Hematopoietic multipotent progenitor cell treated with erythropoietin and hydrocortisone succinate and interleukin-3 and kit ligand, for 8 days (in vitro differentiated cells): ENCODE data around the gene NFKB2.
A peak's percentile ranks its signal among the peaks of the same experiment; 100 is the strongest.

Experiments used
- DNase-seq: peaks from one replicate; pipeline ENCODE4 v3.0.0-alpha.2; 2015

Gene NFKB2

DNA sequence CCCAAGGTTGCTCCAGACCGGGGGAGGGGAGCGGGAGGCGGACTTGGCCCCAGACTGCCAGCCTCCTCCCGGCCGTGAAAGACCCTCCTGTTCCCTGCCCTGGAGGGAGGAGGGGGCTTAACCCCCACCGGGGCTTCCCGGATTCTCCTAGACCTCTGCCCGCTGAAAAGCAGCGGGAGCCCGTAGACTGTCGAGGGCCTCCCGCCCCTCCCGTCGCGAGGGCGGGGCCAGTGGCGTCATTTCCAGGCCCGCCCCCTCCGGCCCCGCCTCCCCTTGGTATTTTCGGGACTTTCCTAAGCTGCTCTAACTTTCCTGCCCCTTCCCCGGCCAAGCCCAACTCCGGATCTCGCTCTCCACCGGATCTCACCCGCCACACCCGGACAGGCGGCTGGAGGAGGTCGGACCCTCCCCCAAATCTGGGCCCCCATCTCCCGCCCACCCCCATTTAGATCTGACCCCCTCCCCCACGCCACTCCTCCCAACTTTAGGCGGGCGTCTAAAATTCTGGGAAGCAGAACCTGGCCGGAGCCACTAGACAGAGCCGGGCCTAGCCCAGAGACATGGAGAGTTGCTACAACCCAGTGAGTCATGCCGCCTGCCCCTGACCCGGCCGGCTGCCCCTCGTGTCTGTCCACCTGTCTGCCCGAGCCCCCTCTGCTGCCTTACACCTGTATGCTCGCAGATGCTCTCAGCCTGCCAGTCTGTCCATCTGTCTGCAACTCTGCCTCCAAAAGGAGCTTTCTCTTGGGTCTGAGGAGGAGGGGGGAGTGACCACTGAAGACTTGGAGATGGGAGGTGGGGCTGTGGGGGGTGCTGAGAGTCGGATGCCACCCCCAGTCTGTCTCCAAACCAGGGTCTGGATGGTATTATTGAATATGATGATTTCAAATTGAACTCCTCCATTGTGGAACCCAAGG is at the start of gene NFKB2:
Gene NFKB2 (plus strand): TSS at position 306 of the 917 bp plus-strand sequence. CDS start 255 bp downstream, at position 561.
- DNase-seq: peak; percentile 77

DNA sequence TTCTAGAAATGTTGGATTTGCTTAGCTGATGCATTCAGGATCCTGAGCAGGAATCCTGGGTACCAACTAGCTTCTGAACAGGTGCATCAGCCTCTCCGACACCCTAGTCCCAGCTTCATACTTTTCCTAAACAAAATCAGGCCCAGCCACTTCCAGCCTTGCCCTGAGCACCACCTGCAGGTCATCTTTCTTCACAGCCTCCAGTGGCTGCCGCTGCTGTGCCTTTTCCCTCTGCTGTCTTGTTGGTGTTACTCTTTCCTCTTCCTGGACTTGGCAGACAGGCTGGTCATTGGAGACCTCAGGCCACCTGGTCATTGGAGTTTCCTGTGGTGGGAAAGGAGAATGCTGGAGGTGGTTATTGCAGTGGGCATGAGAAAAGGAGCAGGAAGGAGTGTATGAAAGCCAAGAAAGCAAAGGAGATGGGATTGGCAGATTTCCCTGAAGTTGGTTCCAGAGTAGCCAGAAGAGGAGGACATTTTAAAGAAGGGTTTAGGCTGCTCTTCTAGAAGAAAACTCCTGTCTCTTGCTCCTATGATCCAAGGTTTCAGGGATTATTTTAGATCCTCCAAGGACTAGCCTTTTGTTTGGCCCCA is 48.2 kb upstream of the NFKB2 start:
- DNase-seq: peak; percentile 23

DNA sequence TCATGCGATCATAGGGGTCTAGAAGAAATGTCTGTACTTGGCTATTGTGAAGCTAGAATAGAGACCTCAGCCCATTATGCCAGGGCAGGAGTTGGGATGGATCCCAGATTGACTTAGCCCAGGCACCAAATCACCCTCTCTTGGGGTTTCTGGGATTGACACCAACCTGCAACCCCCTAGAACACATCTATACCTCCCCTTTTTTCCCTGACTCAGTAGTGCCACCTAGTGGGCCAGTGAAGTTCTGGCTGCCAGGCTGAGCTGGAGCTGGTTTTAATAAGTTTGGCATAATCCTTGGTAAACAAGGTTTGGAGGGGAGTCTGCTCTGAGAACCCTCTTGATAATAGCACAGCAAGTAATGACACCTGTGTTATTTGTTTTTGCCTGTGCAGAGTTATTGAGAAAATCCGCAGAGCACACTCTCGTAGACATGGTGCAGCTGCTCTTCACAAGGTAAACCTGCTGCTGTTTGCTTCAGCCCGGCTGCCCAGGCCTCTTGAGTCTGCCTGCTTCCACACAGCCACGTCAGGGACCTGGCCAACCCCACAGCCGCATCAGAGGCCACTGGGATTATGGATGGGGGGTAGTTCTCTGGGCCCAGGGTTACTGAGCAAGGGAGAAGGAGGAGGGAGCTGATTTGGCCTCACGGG is 43.3 kb upstream of the NFKB2 start:
- DNase-seq: peak; percentile 78

DNA sequence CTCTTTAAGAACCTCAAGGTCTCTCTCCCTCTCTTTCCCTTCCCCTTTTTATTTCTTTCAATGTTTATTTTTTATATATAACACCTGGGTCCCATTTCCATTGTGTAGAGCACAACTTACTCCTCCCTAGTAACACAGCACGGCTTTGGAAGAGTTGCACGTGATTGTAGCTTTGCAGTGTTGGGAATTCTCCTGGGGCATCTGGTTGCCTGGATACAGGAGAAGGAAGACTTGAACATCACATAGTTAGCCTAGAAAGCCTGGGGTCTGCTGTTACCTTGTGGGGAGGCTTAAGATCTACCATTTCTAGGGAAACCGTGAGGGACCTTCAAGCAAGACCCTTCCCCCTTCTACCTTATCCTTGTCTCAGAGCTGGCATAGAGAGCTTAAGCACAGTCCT is 41.1 kb upstream of the NFKB2 start:
- no peak for DNase-seq

DNA sequence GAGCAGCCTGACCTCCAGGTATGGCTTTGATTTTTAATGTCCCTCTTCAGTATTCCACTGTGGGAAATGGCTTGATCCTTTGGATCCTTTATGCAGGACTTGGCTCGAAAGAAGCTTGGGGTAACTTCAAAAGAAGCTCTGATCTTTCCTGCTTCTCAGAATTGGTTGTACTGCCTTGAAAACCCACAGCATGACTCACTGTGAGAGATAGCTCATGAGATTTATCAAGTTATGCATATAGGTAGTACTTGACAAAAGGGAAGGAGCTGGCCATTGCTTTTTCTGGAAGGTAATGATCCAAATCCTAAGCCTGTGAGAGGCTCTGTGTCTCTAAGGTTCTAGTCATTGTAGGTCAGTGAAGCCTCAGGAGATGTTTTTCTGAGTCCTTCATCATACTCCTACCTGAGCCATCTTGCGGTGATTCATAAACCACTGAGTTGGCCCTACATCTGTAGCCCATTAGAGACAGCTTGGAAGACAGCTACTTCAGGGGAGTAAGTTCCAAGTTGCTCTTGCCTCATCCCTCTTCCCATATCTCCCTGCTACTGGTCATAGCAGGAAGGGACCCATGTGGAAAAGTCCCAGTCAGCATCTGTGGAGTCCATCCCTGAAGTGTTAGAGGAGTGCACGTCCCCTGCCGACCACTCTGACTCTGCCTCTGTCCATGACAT is 36.7 kb upstream of the NFKB2 start:
- no peak for DNase-seq

DNA sequence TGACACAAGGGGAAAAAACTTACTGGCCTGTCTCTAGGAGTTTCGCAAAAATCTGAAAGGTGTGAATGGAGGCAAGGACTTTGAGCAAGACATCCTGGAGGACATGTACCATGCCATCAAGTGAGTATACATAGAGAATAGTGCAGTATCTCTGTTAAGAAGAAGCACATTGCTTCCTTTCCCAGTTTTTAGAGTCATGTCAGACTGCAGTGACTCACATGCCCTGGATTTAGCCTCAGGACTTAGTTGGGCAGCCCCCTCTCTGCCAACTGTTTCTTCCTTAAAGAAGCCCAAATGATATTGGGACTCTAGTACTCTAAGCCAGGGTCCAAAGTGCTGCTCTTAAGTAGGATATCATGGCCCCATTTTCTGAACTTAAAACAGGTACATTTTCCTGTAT is 28.1 kb upstream of the NFKB2 start:
- DNase-seq: no peak

DNA sequence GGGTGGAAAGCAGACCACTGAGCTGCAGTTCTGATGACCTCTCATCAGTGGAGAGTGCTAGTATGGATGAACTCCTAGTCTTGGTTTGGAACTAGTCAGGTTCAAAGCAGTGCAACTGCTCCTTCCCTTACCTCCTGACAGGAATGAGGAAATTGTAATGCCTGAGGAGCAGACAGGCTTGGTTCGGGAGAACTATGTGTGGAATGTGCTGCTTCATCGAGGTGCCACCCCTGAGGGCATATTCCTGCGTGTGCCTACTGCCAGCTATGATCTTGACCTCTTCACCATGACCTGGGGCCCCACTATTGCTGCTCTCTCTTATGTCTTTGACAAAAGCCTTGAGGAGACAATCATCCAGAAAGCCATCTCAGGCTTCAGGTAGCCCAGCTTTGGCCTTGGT is 27.4 kb upstream of the NFKB2 start:
- no peak for DNase-seq

DNA sequence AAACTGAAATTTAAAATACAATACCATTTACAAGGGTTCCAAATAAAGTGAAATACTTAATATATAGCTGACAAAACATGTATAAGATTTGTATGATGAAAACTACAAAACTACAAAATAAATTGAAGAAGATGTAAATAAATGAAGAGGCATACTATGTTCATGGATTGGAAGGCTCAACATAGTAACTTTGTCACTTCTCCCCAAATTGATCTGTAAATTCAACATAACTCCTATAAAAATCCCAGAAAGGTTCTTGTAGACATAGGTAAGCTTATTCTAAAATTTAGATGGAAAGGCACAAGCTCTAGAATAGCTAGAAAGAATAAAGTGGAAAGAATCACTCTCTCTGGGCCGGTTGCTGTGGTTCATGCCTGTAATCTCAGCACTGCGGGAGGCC is 24.2 kb upstream of the NFKB2 start:
- no peak for DNase-seq

DNA sequence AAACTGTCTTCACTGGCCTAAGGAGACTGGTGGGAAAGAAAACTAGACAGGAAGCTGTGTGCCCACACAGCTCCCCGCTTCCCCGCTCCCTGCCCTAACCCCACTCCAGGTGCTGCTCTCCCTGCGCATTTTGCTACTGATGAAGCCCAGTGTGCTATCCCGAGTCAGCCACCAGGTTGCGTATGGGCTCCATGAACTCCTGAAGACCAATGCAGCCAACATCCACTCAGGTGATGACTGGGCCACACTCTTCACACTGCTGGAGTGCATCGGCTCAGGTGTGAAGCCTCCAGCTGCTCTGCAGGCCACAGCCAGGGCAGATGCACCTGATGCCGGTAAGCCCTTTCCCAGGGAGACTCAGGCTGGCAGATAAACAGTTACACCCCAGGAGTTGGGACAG is 20.3 kb upstream of the NFKB2 start:
- DNase-seq: no peak

DNA sequence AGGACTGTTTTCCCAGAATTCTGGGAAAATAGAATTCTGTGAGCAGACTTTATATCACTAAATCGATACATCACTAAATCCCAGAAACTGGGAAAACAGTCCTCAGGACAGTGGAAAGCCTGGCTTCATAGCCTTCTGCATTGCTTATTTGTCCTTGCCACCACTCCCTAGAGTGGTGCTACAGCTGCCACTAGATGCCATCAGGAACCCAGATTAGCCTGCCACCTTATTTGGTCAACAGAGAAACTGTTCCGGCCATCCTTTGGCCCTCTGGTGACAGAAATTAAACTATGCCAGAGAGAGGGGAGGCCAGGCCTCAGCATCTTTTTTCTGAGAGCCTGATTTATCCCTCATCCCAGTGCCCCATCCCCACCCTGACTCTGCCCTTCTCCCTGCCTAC is 19.6 kb upstream of the NFKB2 start:
- DNase-seq: no peak

DNA sequence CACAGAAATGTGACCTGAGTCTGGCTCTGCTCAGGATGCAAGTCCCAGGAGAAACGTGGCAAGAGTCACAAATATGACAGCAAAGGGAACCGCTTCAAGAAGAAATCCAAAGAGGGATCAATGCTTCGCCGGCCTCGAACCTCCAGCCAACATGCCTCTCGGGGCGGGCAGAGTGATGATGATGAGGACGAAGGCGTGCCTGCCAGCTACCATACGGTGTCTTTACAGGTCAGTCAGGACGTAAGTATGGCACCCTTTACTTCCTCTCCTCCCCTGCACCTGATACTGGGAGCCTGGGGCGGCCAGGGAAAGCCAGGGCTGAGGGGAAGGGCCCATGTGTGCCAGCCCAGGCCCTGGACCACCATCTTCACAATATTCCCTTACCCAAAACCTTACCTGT is 18.6 kb upstream of the NFKB2 start:
- no peak for DNase-seq

DNA sequence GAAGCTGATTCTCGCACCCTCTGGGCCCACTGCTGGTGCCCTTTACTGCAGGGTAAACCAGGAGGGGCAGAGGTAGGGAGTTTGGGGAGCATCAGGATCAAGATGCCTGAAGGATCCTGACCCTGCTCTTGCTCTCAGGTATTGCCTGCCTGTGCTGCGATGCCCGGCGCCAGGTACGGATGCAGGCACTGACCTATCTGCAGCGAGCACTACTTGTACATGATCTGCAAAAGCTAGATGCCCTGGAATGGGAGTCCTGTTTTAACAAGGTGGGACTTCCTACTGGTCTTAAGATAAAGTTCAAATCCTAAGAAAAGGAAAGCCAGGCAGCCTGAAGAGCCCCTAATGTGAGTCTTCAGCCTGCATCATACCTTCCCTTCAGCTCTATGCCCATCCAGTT is 16.1 kb upstream of the NFKB2 start:
- DNase-seq: no peak

DNA sequence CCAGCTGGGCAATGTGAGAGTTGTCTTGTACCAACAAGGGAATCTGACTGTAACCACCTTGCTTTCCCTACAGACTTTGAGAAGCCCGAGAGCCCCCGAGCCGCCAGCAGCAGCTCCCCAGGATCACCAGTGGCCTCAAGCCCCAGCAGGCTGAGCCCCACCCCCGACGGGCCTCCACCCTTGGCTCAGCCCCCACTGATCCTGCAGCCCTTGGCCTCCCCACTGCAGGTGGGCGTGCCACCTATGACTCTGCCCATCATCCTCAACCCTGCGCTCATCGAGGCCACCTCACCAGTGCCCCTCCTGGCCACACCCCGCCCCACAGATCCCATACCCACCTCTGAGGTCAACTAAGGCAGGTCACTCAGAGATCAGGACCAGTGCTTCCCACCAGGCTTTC is 13.5 kb upstream of the NFKB2 start:
- DNase-seq: no peak

DNA sequence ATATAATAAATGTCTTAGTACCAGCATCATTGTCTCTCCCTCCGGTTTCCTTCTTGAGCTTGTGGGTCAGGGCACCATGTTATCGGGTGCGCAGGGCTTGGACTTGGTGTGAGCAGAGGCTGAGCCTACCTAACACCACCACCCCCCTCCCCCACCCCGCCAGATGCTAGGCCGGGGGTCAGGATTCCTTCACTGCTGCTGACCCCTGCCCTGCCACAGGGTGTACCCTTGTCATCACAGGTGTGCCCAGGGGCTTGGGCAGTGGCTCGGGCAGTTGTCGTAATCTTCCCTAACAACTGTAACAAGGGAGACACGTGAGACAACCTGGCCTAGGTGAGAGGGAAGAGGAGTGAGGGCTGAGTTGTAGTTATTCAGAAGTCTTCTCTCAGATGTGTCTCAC is 12.6 kb upstream of the NFKB2 start:
- DNase-seq: no peak

DNA sequence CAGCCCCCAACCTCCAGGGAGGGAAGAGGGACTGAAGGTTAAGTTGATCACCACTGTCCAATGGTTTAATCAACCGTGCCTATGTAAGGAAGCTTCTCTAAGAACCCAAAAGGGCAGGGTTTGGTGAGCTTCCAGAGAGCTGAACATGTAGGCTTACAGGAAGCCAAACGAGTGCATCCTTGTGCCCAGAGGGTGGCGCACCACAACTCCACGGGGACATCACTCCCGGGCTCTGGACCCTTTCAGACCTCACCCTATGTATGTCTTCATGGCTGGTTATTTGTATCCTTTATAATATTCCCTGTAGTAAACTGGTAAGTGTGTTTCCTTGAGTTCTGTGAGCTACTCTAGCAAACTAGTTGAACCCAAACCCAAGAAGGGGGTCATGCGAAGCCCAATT is 11.5 kb upstream of the NFKB2 start:
- peak; percentile 19 for DNase-seq

DNA sequence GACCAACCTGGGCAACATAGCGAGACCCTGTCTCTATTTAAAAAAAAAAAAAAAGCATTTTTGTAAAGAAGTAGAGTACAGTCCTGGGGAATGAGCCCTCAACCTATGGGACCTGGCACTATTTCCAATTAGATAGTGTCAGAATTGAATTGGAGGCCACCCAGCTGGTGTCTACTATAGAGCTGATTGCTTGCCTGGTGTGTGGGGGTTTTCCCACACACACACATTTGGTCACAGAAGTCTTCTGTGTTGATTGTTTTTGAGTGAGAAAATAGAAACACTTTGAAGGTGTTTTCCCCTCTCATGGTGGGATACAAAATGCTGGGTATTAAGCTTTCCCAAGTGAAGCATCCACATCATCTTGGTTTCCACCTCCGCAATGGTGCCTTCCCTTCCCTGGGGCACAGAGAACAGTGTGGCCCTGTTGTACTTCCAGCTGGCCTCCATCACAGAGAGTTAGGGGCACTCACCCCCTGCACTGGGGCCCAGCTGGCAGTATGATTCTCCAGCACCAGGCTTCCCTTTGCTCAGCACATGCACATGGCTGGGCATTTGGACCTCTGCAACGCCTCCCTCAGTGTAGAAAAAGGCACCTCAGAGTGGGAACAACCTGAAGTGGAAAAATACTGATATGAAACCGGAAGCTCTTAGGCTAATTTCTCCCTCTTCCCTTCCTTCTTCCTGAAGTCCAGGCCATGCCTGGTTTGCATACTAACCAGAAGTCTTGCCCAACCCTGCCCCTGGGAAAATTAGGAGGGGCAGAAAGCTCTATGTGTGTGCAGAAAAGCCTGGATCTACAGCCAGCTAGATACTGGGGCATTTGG is 10.7 kb upstream of the NFKB2 start:
- DNase-seq: no peak

DNA sequence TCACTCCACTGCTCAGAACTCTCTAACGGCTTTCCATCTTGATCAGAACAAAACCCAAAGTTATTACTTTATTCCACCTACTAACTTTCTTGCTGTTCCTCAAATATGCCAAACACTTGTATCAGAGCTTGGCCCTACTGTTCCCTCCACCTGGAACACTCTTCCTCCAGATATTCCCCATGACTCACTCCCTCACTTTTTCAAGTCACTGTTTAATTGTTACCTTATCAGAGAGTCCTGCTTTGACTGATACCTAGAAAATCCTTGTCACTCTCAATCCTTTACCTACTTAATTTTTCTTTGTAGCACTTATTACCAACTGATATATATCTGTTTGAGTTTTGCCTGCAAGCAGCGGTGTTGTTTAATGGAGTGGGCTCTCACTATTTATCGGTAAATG is 5.6 kb upstream of the NFKB2 start:
- DNase-seq: no peak

DNA sequence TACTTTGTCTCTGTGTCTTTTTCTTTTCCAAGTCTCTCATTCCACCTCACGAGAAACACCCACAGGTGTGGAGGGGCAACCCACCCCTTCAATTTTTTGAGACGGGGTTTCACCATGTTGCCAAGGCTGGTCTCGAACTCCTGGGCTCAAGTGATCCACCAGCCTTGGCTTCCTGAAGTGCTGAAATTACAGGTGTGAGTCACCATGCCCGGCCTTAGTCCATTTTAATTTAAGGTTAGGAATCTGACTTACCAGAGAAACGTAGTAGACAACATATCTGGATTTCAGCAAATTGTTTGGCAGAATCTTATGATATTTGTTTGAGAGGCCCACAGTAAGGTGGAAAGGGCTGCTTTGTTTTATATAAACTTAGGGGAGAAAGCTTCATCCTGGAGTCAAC is 3.2 kb upstream of the NFKB2 start:
- DNase-seq: no peak

DNA sequence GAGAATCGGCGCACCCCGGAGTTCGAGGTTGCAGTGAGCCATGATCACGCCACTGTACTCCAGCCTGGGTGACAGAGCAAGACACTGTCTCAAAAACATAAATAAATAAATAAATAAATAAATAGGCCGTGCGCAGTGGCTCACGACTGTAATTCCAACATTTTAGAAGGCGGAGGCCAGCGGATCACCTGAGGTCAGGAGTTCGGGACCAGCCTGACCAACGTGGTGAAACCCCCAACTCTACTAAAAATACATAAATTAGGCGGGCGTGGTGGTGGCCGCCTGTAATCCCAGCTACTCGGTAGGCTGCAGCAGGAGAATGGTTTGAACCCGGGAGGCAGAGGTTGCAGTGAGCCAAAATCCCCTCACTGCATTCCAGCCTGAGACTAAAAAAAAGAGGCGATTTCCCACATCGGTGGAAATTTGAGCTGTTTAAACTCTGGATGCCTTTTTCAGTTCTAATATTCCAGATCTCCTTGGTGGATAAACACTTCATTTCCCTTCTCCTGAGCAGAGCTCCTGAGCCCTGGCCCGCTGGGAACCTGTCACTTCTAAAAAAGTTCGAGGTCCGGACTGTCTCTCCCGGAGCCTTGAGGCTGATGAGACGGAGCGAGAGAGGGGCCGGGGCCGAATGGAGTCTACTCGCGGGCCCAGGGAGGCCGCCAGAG is 2.0 kb upstream of the NFKB2 start:
- no peak for DNase-seq

DNA sequence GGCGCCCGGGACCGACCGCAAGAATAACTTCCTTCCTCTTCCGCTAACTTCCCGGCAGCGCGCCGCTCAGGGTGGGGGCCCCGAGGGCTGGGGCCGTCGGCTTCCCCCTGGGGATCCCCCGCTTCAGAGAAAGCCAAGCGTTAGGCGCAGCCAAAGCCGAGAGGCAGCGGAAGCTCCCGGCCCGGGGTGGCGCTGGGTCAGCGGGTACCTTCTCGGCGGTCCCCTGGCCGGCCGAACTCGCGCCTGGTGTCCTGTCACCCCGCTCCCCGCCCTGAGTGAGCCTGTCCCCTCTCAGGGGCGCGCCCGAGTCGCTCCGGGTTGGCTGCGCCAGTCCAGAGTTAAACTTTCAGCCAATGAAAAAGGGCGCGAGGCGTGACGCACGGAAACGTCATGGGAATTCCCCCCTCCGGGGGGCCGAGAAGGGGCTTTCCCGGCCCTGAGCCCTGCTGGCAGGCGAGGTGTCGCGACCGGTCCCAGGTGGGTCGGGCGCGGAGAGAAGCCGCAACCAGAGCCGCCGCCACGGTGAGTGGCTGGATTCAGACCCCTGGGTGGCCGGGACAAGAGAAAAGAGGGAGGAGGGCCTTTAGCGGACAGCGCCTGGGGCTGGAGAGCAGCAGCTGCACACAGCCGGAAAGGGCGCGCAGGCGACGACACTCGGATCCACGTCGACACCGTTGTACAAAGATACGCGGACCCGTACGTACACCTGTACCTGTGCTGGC is 1.3 kb upstream of the NFKB2 start:
- DNase-seq: peak; percentile 93

DNA sequence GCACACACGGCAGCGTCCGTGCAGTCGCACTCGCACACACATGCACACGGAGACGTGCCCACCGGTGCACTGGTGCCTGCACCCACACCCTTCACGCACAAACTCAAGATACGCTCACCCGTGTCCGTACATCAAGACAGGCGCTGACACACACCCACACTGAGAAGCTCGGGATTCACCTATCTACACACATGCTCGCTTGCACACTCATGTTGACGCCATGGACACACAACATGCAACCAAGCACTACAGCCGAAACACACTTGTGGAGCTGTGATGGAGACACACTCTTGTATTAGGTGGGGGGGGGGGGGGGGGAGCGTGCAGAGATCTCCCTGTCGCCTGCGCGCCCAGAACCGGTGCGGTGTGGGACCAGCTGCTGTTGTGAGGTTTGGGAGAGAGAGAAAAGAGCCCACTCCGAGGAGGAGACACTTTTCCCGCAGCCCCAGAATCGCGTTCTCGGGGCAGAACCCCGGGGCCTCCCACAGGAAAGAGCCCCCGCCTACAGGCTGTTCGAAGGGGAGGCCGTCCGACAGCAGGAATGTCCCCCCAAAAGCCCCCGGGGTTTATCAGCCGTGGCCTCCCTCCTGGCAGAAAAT is 605 bp upstream of the NFKB2 start:
- DNase-seq: peak; percentile 45
